Lower leg skin (tissue), 4 donors: ENCODE data around the gene MPZL3. TPM values are rescaled to one million over a fixed set of nuclear protein-coding genes. Genes with fewer than 3 reads are reported as not detected.

ENCODE experiments used
- DNase-seq, 2 donors: peaks; one replicate each; pipeline ENCODE4 v3.0.0-alpha.2; 2019; ENCODE audit warnings: low spot score in 2 of 2
- H3K4me3 ChIP-seq: fragments of 200-600 bp; sonication (generic); 2 replicates; pipeline ENCODE4 v1.5.1; 2017; ENCODE audit warnings: mild to moderate bottlenecking, low read depth; ENCODE audit not compliant: poor library complexity, severe bottlenecking
- POLR2A ChIP-seq, 2 donors: fragments of 450-650 bp; IDR thresholded peaks; one replicate each; pipeline ENCODE4 v1.6.1; 2016 to 2017; ENCODE audit warnings: antibody characterized with exemption in 2 of 2, mild to moderate bottlenecking in 1 of 2, moderate library complexity in 1 of 2
- WGBS, 2 donors: methylation state at CpG; one replicate each; pipeline ENCODE4 v1.1.5; 2018; 5-methylcytosine and 5-hydroxymethylcytosine counted together
- intact Hi-C: fragments of 100-400 bp; cut with DNase I; formaldehyde crosslinking; loops from one replicate; pipeline ENCODE4 v1.15.0; 2023; ENCODE audit warnings: low total_unique reads
- total RNA-seq, 4 donors: library from RNA; depleted of rRNA; stranded (reverse); fragments of >200 nt; gene quantifications; one replicate each; pipeline ENCODE4 v1.1.0, GENCODE V29; 2016
- TF ChIP-seq, protein P1 (sequence below), 3 donors: fragments of 450-650 bp; IDR thresholded peaks; one replicate each; pipeline ENCODE4 v1.5.1; 2016; ENCODE audit warnings: antibody characterized with exemption in 3 of 3, mild to moderate bottlenecking in 3 of 3, moderate library complexity in 2 of 3

The MPZL3 gene
- total RNA-seq, 4 donors from 2014 or later, result 55.9 to 120 (median 91.2) TPM

- DNase-seq, result no peak
- TF ChIP-seq, protein P1, sequence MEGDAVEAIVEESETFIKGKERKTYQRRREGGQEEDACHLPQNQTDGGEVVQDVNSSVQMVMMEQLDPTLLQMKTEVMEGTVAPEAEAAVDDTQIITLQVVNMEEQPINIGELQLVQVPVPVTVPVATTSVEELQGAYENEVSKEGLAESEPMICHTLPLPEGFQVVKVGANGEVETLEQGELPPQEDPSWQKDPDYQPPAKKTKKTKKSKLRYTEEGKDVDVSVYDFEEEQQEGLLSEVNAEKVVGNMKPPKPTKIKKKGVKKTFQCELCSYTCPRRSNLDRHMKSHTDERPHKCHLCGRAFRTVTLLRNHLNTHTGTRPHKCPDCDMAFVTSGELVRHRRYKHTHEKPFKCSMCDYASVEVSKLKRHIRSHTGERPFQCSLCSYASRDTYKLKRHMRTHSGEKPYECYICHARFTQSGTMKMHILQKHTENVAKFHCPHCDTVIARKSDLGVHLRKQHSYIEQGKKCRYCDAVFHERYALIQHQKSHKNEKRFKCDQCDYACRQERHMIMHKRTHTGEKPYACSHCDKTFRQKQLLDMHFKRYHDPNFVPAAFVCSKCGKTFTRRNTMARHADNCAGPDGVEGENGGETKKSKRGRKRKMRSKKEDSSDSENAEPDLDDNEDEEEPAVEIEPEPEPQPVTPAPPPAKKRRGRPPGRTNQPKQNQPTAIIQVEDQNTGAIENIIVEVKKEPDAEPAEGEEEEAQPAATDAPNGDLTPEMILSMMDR (IDR thresholded peaks at IDR 0.05), result no peak
- WGBS, 2 donors, result 49 to 55% methylated on average over 9 of the region's 9 CpGs
- no peak overlapping the region for H3K4me3 ChIP-seq
- intact Hi-C loops, result loop anchor here (10.0 kb wide), 1 partner anchor 97 kb away; no protein-coding TSS in a partner anchor
These were observed 39.4 kb upstream of the MPZL3 start for GRCh38 chr11:118291477-118292135.

DNA sequence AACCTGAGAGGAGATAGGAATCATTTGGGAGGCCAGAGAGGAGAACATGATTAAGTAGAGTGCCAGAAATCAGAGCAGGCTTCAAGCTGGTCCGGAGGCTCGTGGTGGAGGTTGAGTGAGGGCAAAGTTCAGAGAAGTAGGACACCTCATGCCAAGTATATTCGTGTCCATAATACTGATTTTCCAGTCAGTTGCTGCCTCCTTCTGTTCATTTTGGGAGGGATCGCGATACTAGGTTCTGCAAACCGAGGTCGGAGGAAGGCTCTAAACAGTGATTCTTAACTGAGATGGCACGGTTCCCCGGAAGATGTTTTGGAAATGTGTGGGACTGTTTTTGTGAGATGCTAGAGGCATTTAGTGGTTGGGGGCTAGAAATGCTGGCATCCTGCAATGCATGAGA, 38.8 kb upstream of the MPZL3 start:
- H3K4me3 ChIP-seq, result no peak overlapping the region
- intact Hi-C loops, result loop anchor here (10.0 kb wide), 1 partner anchor 96 kb away; no protein-coding TSS in a partner anchor
- 23 to 24% methylated on average over 9 of the region's 9 CpGs for WGBS, 2 donors
- TF ChIP-seq, protein P1 (IDR thresholded peaks at IDR 0.05), result no peak
- TF ChIP-seq POLR2A (IDR thresholded peaks at IDR 0.05), result no peak
- peak in 1 of 2 donors; percentile 46 for DNase-seq

DNA sequence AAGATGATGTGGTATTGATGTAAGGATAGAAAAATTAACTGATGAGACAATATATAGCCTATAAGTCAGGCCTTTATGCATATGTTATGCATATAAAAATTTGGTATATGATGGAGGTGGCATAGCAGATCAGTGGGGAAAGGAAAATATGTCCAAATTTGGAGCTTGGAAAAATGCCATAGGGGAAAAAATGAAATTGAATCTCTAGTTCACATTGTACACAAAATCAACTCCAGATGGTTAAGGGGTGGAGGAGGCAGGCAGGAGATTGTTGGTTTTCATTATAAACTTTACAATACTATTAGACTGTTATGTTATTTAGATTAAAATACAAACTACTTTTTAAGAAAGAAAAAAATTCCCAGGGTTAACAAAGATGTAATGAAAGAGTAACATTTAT, 37.2 kb upstream of the MPZL3 start:
- TF ChIP-seq POLR2A (IDR thresholded peaks at IDR 0.05), result no peak
- TF ChIP-seq, protein P1 (IDR thresholded peaks at IDR 0.05), result no peak
- no peak for DNase-seq
- H3K4me3 ChIP-seq, result no peak overlapping the region
- intact Hi-C loops, result no loop called here

DNA sequence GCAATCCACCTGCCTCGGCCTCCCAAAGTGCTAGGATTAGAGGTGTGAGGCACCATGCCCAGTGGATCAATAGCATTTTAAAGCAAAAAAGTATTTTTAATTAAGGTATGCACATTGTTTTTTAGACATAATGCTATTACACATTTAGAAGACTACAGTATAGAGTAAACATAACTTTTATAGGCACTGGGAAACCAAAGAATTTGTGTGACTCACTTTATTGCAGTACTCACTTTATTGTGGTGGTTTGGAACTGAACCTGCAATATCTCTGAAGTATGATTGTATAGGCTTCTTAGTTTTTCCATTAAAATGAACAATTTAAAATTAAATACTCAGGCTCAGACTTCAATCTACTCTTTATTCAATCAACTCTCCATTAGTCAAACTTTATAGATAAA, 34.8 kb upstream of the MPZL3 start:
- no peak for DNase-seq
- intact Hi-C loops, result no loop called here
- 90 to 92% methylated on average over 1 of the region's 1 CpG for WGBS, 2 donors
- no peak overlapping the region for H3K4me3 ChIP-seq
- TF ChIP-seq, protein P1 (IDR thresholded peaks at IDR 0.05), result no peak
- no peak for TF ChIP-seq POLR2A (IDR thresholded peaks at IDR 0.05)

GRCh38 chr11:118286545-118286944, 34.4 kb upstream of the MPZL3 start:
- 87 to 89% methylated on average over 2 of the region's 2 CpGs for WGBS, 2 donors
- TF ChIP-seq, protein P1 (IDR thresholded peaks at IDR 0.05), result no peak
- no peak for TF ChIP-seq POLR2A (IDR thresholded peaks at IDR 0.05)
- no peak overlapping the region for H3K4me3 ChIP-seq
- DNase-seq, result no peak
- intact Hi-C loops, result no loop called here
